Measurements from ENCODE around the gene KRTAP10-2. TPM values are rescaled to one million over a fixed set of nuclear protein-coding genes. Genes with fewer than 3 reads are reported as not detected.
"Not testable (repeated sequence)": the region's sequence is repeated elsewhere in the genome, so short reads cannot be mapped to it uniquely, and the experiment has no call there.

The KRTAP10-2 gene
- total and polyA plus RNA-seq, 3 donors from 2014 or later = not detected

GRCh38 chr21:44592446-44593311 lies 41.4 kb upstream of the KRTAP10-2 start, which contains the start of gene KRTAP10-6:
Gene KRTAP10-6 (minus strand): TSS chr21:44592505. CDS start chr21:44592484, 21 bp downstream.
- TF ChIP-seq POLR2A (IDR thresholded peaks at IDR 0.05) (no peak), CTCF (IDR thresholded peaks at IDR 0.05) (no peak)
- Histone ChIP-seq H3K27me3 (no peaks in the 10 kb centered on the region), H3K4me1 (no peaks in the 10 kb centered on the region), H3K36me3 (ENCODE audit: low read depth, missing control alignments) (no peaks in the 10 kb centered on the region), H3K27ac (no peak within 1 kb of the TSS), H3K4me3 (no peak within 1 kb of the TSS), H3K9me3 (no peaks in the 10 kb centered on the region)
- WGBS, 2 donors = 70 to 72% methylated on average over 12 to 33 of the region's 33 CpGs
- DNase-seq = no peak
- intact Hi-C loops (cut with DNase I; ENCODE audit: low total_unique reads) = no loop called here

- 80% methylated on average over 1 of the region's 4 CpGs; no CpG with 5 or more reads in 1 of the 2 donors for WGBS, 2 donors
- H3K4me3 ChIP-seq; H3K9me3 ChIP-seq; intact Hi-C loops (cut with DNase I; ENCODE audit: low total_unique reads); H3K27me3 ChIP-seq; DNase-seq; H3K27ac ChIP-seq; H3K36me3 ChIP-seq (ENCODE audit: low read depth, missing control alignments); H3K4me1 ChIP-seq: not testable (repeated sequence)
These were observed 40.5 kb upstream of the KRTAP10-2 start for GRCh38 chr21:44591801-44592130.

GRCh38 chr21:44590897-44591800 lies 39.8 kb upstream of the KRTAP10-2 start:
- intact Hi-C loops (cut with DNase I; ENCODE audit: low total_unique reads); H3K27me3 ChIP-seq; H3K9me3 ChIP-seq; H3K36me3 ChIP-seq (ENCODE audit: low read depth, missing control alignments); H3K4me3 ChIP-seq; DNase-seq; H3K27ac ChIP-seq; H3K4me1 ChIP-seq: not testable (repeated sequence)
- 67 to 71% methylated on average over 14 to 19 of the region's 19 CpGs for WGBS, 2 donors

GRCh38 chr21:44590311-44590721 lies 39.0 kb upstream of the KRTAP10-2 start:
- no peaks in the 10 kb centered on the region for H3K9me3 ChIP-seq
- H3K4me1 ChIP-seq = no peaks in the 10 kb centered on the region
- no peaks in the 10 kb centered on the region for H3K27me3 ChIP-seq
- intact Hi-C loops (cut with DNase I; ENCODE audit: low total_unique reads) = no loop called here
- H3K4me3 ChIP-seq = no peak overlapping the region
- no peak for DNase-seq
- 87 to 90% methylated on average over 7 to 10 of the region's 10 CpGs for WGBS, 2 donors
- H3K27ac ChIP-seq = no peak overlapping the region
- no peaks in the 10 kb centered on the region for H3K36me3 ChIP-seq (ENCODE audit: low read depth, missing control alignments)
- no peak for TF ChIP-seq POLR2A (IDR thresholded peaks at IDR 0.05)
- no peak for TF ChIP-seq CTCF (IDR thresholded peaks at IDR 0.05)

- H3K4me3 ChIP-seq = no peak overlapping the region
- TF ChIP-seq POLR2A (IDR thresholded peaks at IDR 0.05) (no peak), CTCF (IDR thresholded peaks at IDR 0.05) (no peak)
- 79 to 84% methylated on average over 15 to 23 of the region's 24 CpGs for WGBS, 2 donors
- H3K27me3 ChIP-seq = no peaks in the 10 kb centered on the region
- no peak for DNase-seq
- no peaks in the 10 kb centered on the region for H3K4me1 ChIP-seq
- intact Hi-C loops (cut with DNase I; ENCODE audit: low total_unique reads) = no loop called here
- H3K36me3 ChIP-seq (ENCODE audit: low read depth, missing control alignments) = no peaks in the 10 kb centered on the region
- H3K9me3 ChIP-seq = no peaks in the 10 kb centered on the region
- H3K27ac ChIP-seq = no peak overlapping the region
These were observed 38.4 kb upstream of the KRTAP10-2 start for GRCh38 chr21:44589586-44590305.
